ENCODE measurements around the gene NKD2.
"Not testable (repeated sequence)": the region's sequence is repeated elsewhere in the genome, so short reads cannot be mapped to it uniquely, and the experiment has no call there.

The NKD2 gene

DNA sequence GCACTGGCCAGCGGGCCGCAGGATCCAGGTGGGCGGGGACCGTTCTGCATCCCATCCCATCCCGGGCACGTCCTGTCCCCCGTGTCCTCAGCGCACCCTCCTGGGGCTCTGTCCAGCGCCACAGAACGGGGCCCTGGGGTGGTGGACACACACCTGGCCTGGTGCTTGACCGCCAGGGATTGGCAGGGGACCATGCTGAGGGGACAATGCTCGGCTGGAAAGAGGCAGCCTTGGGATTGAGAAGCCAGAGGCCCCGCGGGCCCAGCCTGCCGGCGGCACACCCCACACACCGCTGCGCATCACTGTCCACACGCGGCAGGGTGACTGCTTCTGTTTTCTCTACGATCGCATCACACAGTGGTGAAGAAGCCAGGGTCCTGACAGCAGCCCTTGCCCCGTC, 70.2 kb downstream of the NKD2 start:
- DNase-seq (ENCODE audit: low spot score) = no peak
- TF ChIP-seq, protein P1, sequence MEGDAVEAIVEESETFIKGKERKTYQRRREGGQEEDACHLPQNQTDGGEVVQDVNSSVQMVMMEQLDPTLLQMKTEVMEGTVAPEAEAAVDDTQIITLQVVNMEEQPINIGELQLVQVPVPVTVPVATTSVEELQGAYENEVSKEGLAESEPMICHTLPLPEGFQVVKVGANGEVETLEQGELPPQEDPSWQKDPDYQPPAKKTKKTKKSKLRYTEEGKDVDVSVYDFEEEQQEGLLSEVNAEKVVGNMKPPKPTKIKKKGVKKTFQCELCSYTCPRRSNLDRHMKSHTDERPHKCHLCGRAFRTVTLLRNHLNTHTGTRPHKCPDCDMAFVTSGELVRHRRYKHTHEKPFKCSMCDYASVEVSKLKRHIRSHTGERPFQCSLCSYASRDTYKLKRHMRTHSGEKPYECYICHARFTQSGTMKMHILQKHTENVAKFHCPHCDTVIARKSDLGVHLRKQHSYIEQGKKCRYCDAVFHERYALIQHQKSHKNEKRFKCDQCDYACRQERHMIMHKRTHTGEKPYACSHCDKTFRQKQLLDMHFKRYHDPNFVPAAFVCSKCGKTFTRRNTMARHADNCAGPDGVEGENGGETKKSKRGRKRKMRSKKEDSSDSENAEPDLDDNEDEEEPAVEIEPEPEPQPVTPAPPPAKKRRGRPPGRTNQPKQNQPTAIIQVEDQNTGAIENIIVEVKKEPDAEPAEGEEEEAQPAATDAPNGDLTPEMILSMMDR (IDR thresholded peaks at IDR 0.05; ENCODE audit: extremely low read depth, missing control alignments) = no peak

DNA sequence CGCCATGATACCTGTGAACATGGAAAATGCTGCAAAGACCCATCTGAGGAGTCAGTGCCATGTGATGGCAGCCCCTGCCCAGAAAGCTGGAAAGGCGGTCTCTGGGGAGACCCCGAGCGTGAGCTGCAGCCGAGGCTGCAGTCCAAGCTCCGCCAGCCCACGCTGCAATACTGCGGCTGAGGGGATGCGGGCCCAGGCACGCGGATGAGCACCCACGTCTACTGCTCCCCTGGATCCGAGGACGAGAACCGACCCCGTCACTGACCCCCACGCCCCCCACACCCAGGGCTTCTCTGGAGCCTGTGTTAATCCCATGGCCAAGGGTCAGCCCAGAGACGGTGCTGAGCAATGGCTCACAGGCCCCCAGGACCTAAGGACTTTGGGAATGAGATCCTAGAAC, 70.9 kb downstream of the NKD2 start:
- TF ChIP-seq, protein P1 (IDR thresholded peaks at IDR 0.05; ENCODE audit: extremely low read depth, missing control alignments) = no peak
- no peak for DNase-seq (ENCODE audit: low spot score)

DNA sequence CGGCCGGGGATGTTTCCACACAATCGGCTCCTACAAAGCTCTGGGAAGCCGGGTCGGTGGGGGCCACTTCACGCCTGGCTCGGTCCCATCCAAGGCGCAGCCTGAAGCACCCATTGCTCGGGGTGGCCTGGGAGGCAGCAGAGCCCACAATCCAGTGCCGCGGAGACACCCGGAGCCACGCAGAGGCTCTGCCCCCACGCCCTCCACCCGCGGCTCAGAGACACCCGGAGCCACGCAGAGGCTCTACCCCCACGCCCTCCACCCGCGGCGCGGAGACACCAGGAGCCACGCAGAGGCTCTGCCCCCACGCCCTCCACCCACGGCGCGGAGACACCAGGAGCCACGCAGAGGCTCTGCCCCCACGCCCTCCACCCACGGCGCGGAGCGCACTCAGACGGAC, 71.4 kb downstream of the NKD2 start:
- TF ChIP-seq, protein P1 (IDR thresholded peaks at IDR 0.05; ENCODE audit: extremely low read depth, missing control alignments) = no peak
- DNase-seq (ENCODE audit: low spot score) = no peak

DNA sequence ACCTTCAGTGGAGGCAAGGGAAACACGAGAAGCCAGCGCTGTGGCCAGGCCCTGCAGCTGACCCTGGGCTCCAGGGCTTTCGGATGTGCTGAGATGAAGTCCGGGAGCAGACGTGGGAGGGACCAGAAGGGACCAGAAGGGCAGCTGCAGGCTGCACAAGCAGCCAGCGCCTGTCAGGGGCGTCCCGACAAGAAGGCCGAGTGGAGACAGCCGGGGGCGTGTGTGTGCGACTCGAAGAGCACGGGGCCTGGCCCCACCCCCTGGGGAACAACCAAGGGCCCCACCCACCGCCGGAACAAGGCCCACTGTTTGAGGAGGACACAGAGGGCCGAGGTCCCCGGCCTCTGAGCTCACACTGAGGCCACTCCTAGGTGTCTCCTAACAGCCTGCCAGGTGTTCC, 71.8 kb downstream of the NKD2 start:
- TF ChIP-seq, protein P1 (IDR thresholded peaks at IDR 0.05; ENCODE audit: extremely low read depth, missing control alignments) = no peak
- DNase-seq (ENCODE audit: low spot score) = no peak

DNA sequence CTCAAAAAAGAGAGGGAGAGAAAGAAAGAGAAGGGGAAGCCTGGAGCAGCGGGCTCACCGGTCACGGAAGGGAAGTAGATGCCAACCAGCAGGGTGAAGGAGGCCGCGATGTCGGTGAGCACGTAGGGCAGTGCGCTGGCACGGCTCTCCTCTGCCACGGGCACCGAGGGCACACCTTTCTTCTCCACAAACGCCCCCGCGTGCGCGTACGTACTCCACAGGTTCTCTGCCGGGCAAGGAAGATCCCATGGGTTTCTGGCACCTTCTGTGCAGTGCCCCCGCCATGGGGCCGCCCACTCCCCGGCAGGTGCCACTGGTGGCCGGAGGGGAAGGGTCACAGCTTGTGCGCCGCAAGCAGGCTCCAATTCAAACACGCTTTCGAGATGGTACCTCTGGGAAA, 72.9 kb downstream of the NKD2 start:
- TF ChIP-seq, protein P1 (IDR thresholded peaks at IDR 0.05; ENCODE audit: extremely low read depth, missing control alignments) = no peak
- DNase-seq (ENCODE audit: low spot score) = no peak

DNA sequence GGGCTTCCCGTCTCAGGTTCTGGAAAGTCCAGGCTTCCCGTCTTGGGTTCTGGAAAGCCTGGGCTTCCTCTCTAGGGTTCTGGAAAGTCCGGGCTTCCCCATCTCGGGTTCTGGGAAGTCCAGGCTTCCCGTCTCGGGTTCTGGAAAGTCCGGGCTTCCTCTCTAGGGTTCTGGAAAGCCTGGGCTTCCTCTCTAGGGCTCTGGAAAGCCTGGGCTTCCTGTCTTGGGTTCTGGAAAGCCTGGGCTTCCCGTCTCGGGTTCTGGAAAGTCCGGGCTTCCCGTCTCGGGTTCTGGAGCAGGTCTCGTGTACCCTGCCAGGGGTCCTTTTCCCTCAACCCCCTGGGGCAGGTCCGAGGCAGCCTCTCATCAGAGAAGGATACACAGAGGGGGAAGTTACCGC, 74.4 kb downstream of the NKD2 start:
- DNase-seq (ENCODE audit: low spot score) = not testable (repeated sequence)

DNA sequence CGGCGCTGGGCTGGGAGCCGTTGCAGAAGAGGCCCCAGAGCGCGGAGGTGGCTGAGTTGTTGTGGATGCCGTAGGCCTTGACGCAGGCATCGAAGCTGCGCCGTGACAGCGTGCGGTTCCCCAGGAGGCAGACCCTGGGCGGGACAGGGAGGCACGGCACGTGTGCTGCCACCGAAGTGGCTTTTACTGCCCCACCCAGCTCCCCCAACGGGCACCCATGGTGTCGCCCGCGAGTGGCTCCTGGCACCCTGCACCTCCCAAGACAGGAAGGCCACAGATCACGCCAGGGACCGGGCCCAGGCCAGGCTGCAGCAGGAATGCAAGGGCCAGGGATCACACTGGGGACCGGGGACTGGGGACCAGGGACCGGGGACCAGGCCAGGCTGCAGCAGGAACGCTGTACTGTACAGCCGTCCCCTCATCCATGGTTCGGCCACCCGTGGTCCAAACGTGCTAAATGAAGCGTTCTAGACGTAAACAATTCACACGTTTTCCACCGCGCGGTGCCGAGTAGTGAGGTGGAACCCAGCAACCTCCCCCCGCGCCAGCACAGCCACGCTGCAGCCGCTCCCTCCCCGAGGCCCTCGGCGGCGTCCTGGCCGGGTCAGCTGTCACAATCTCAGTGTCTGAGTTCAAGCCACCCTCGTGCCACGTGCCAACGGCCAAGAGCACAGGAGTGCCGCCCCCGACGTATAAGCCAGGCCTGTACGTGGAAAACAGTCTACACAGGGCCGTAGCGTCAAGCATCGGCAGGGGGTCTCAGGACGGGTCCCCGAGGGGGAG, 75.4 kb downstream of the NKD2 start:
- DNase-seq (ENCODE audit: low spot score) = no peak
- TF ChIP-seq, protein P1 (IDR thresholded peaks at IDR 0.05; ENCODE audit: extremely low read depth, missing control alignments) = no peak

DNA sequence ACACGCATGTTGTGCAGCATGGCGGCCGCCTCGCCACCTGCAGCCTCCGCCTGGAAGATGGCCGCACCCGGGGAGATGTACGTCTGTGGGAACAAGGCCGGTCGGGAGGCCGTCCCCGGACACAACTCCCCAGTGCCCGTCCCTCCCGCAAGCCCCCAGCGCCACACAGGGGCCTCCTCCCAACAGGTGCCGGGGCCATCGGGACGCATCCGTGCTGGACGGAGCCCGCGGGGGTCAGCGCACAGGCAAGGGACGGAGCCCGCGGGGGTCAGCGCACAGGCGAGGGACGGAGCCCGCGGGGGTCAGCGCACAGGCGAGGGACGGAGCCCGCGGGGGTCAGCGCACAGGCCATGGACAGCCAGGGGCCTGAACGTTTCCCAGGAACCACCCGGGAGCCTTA, 76.8 kb downstream of the NKD2 start:
- TF ChIP-seq, protein P1 (IDR thresholded peaks at IDR 0.05; ENCODE audit: extremely low read depth, missing control alignments) = no peak
- no peak for DNase-seq (ENCODE audit: low spot score)
